CD14-positive monocyte (primary cell): ENCODE measurements around the gene CHD1. TPM values are rescaled to one million over a fixed set of nuclear protein-coding genes. Genes with fewer than 3 reads are reported as not detected.
A peak's percentile ranks its signal among the peaks of the same experiment; 100 is the strongest.

Experiments used
- DNase-seq, 3 donors: peaks; one replicate each; pipeline ENCODE4 v3.0.0-alpha.2; 2011 to 2022
- H2AFZ ChIP-seq: 2 replicates; pipeline ENCODE4 v1.6.0; 2012; ENCODE audit warnings: mild to moderate bottlenecking, low read depth, low read length, inconsistent platforms; ENCODE audit not compliant: insufficient read depth, poor library complexity, severe bottlenecking
- H3K27ac ChIP-seq, 2 donors: 1 replicate in 1 of 2; 2 replicates in 1 of 2; pipeline ENCODE4 v1.5.1; 2012 to 2013; ENCODE audit warnings: low read length in 2 of 2, control low read depth in 1 of 2, inconsistent platforms in 1 of 2, low read depth in 1 of 2, mild to moderate bottlenecking in 1 of 2
- H3K27me3 ChIP-seq, 2 donors: one replicate each; pipeline versions ENCODE4 v1.6.0 to v1.6.1; 2011 to 2013; ENCODE audit warnings: low read length in 2 of 2; ENCODE audit not compliant: control insufficient read depth in 2 of 2, insufficient read depth in 2 of 2
- H3K36me3 ChIP-seq, 2 donors: replicated peaks in 1 of 2; 1 replicate in 1 of 2; 2 replicates in 1 of 2; pipeline versions ENCODE4 v1.5.1 to v1.6.1; 2012 to 2013; ENCODE audit warnings: low read length in 2 of 2, control low read depth in 1 of 2, inconsistent platforms in 1 of 2, mild to moderate bottlenecking in 1 of 2; ENCODE audit not compliant: insufficient read depth in 2 of 2, control insufficient read depth in 1 of 2
- H3K4me1 ChIP-seq, 2 donors: 1 replicate in 1 of 2; 2 replicates in 1 of 2; pipeline versions ENCODE4 v1.5.1 to v1.6.1; 2012 to 2013; ENCODE audit warnings: low read length in 2 of 2, control low read depth in 1 of 2, inconsistent platforms in 1 of 2, mild to moderate bottlenecking in 1 of 2, moderate library complexity in 1 of 2; ENCODE audit not compliant: insufficient read depth in 2 of 2, control insufficient read depth in 1 of 2
- H3K4me2 ChIP-seq: replicated peaks from 2 replicates; pipeline ENCODE3; 2012; ENCODE audit warnings: low read length, moderate library complexity, mild to moderate bottlenecking; ENCODE audit not compliant: poor library complexity, severe bottlenecking; ENCODE audit errors: extremely low read depth
- H3K4me3 ChIP-seq, 3 experiments: fragments of 200-600 bp in 1 of 3; sonication (generic) in 1 of 3; replicated peaks in 1 of 3; 1 replicate in 2 of 3; 2 replicates in 1 of 3; pipeline ENCODE4 v1.5.1; 2011 to 2013; ENCODE audit warnings: low read length in 3 of 3, mild to moderate bottlenecking in 3 of 3, control low read depth in 2 of 3, low read depth in 2 of 3, inconsistent platforms in 1 of 3, moderate library complexity in 1 of 3
- H3K79me2 ChIP-seq: 2 replicates; pipeline ENCODE4 v1.6.0; 2012; ENCODE audit warnings: mild to moderate bottlenecking, control low read depth, inconsistent platforms, low read length, moderate library complexity; ENCODE audit not compliant: insufficient read depth
- H3K9ac ChIP-seq: 2 replicates; pipeline ENCODE4 v1.6.0; 2017; ENCODE audit warnings: low read length, mild to moderate bottlenecking; ENCODE audit not compliant: insufficient read depth, poor library complexity, severe bottlenecking
- H3K9me3 ChIP-seq, 2 donors: replicated peaks in 1 of 2; 1 replicate in 1 of 2; 2 replicates in 1 of 2; pipeline versions ENCODE4 v1.5.1 to v1.6.1; 2012 to 2013; ENCODE audit warnings: low read length in 2 of 2, control low read depth in 1 of 2; ENCODE audit not compliant: control insufficient read depth in 1 of 2, insufficient read depth in 1 of 2
- H4K20me1 ChIP-seq: 2 replicates; pipeline ENCODE4 v1.6.0; 2012; ENCODE audit warnings: mild to moderate bottlenecking, low read length, control low read depth, moderate library complexity; ENCODE audit not compliant: insufficient read depth
- H3K27ac Mint-ChIP-seq, 7 donors: one replicate each; pipeline ENCODE4 v1.8.0; 2020; ENCODE audit warnings: mild to moderate bottlenecking in 7 of 7, mixed read lengths in 7 of 7, moderate library complexity in 6 of 7, inconsistent platforms in 2 of 7
- H3K27me3 Mint-ChIP-seq, 3 donors: one replicate each; pipeline ENCODE4 v1.8.0; 2021 to 2022; ENCODE audit warnings: low read depth in 3 of 3, mild to moderate bottlenecking in 3 of 3, mixed read lengths in 3 of 3, moderate library complexity in 3 of 3, inconsistent platforms in 1 of 3
- H3K36me3 Mint-ChIP-seq, 2 donors: one replicate each; pipeline ENCODE4 v1.8.0; 2020; ENCODE audit warnings: mixed read lengths in 2 of 2, inconsistent platforms in 1 of 2, mild to moderate bottlenecking in 1 of 2
- H3K4me1 Mint-ChIP-seq: one replicate; pipeline ENCODE4 v1.8.0; 2020; ENCODE audit warnings: mild to moderate bottlenecking, mixed read lengths
- H3K4me3 Mint-ChIP-seq, 2 donors: one replicate each; pipeline ENCODE4 v1.8.0; 2020; ENCODE audit warnings: mild to moderate bottlenecking in 2 of 2, mixed read lengths in 2 of 2, moderate library complexity in 1 of 2
- H3K9me3 Mint-ChIP-seq, 7 donors: one replicate each; pipeline ENCODE4 v1.8.0; 2020 to 2022; ENCODE audit warnings: mixed read lengths in 7 of 7, mild to moderate bottlenecking in 6 of 7, moderate library complexity in 6 of 7, inconsistent platforms in 2 of 7
- CTCF ChIP-seq: fragments of 200-600 bp; IDR thresholded peaks from one replicate; pipeline ENCODE4 v1.8.0; 2022; ENCODE audit warnings: antibody characterized with exemption, mild to moderate bottlenecking
- WGBS: methylation state at CpG from one replicate; pipeline ENCODE4 v1.1.5; 2013; ENCODE audit warnings: missing lambda C conversion rate; ENCODE audit not compliant: insufficient coverage; 5-methylcytosine and 5-hydroxymethylcytosine counted together
- intact Hi-C, 2 donors: fragments of 100-400 bp; cut with micrococcal nuclease; formaldehyde crosslinking; loops; one replicate each; pipeline versions ENCODE4 v1.15.0 to v1.15.1; 2023
- polyA plus RNA-seq, 3 donors: library from polyadenylated mRNA; depleted of rRNA in 1 of 3; unstranded in 2 of 3; stranded (reverse) in 1 of 3; fragments of 300-500 nt in 2 of 3; fragments of >200 nt in 1 of 3; fragmentation: Illumina TruSeq in 2 of 3; gene quantifications; 1 replicate in 2 of 3; 2 replicates in 1 of 3; pipeline ENCODE4 v1.2.3, GENCODE V29; 2012 to 2021

CHD1 gene
- polyA plus RNA-seq, 3 donors = 3.1 to 45.7 (median 6.7) TPM

- H3K27ac ChIP-seq = peak overlapping the region; percentile 76 to 81
- no peak for TF ChIP-seq CTCF
- Mint-ChIP-seq H3K36me3 (no peaks in the 10 kb centered on the region), H3K27me3 (peaks cover 0 to 1% (median 0%) of the 10 kb centered on the region in 3 donors), H3K4me3 (peak overlapping the region; percentile 60 to 75), H3K9me3 (no peaks in the 10 kb centered on the region), H3K4me1 (peaks cover 54% of the 10 kb centered on the region), H3K27ac (peak overlapping the region; percentile 90 to 96 (median 94))
- H3K79me2 ChIP-seq = peaks cover 10% of the 10 kb centered on the region
- no peaks in the 10 kb centered on the region for H4K20me1 ChIP-seq
- H3K36me3 ChIP-seq = no peaks in the 10 kb centered on the region
- DNase-seq = peak; percentile 80 to 86 (median 84)
- WGBS = 0% methylated on average over 3 of the region's 6 CpGs
- no peaks in the 10 kb centered on the region for H3K27me3 ChIP-seq
- peak overlapping the region; percentile 63 for H3K4me2 ChIP-seq
- H3K9me3 ChIP-seq = no peaks in the 10 kb centered on the region
- H3K4me1 ChIP-seq = peaks cover 42 to 53% of the 10 kb centered on the region in 2 donors
- intact Hi-C loops = loop anchor here in 1 of 2 donors (5.0 kb wide), 1 partner anchor 36 kb away; no protein-coding TSS in a partner anchor
- peak overlapping the region; percentile 21 for H2AFZ ChIP-seq
- peak overlapping the region; percentile 28 for H3K9ac ChIP-seq
- peak overlapping the region in 2 of 3 experiments; percentile 5 to 50 for H3K4me3 ChIP-seq
Measured at GRCh38 chr5:98941131-98941883, 12.5 kb upstream of the CHD1 start.

- Histone ChIP-seq H3K27ac (peak overlapping the region in 1 of 2 donors; percentile 81), H3K4me1 (peaks cover 42 to 53% of the 10 kb centered on the region in 2 donors), H3K27me3 (no peaks in the 10 kb centered on the region), H3K79me2 (peaks cover 18% of the 10 kb centered on the region), H4K20me1 (no peaks in the 10 kb centered on the region), H3K36me3 (no peaks in the 10 kb centered on the region), H2AFZ (no peak overlapping the region), H3K4me3 (peak overlapping the region in 1 of 3 experiments; percentile 50), H3K9ac (no peak overlapping the region), H3K4me2 (peak overlapping the region; percentile 63), H3K9me3 (no peaks in the 10 kb centered on the region)
- intact Hi-C loops = loop anchor here in 1 of 2 donors (5.0 kb wide), 1 partner anchor 37 kb away; no protein-coding TSS in a partner anchor
- no peak overlapping the region for H3K4me3 Mint-ChIP-seq
- no CpG with 5 or more reads among the region's 2 CpGs for WGBS
- peak overlapping the region; percentile 90 to 96 (median 94) for H3K27ac Mint-ChIP-seq
- H3K9me3 Mint-ChIP-seq = no peaks in the 10 kb centered on the region
- peak in 1 of 3 donors; percentile 17 for DNase-seq
- no peak for TF ChIP-seq CTCF
- no peaks in the 10 kb centered on the region for H3K36me3 Mint-ChIP-seq
- H3K27me3 Mint-ChIP-seq = peaks cover 0 to 1% (median 0%) of the 10 kb centered on the region in 3 donors
- peaks cover 55% of the 10 kb centered on the region for H3K4me1 Mint-ChIP-seq
Measured at GRCh38 chr5:98940581-98940980, 11.8 kb upstream of the CHD1 start.
